Measurements from ENCODE around the gene LGR4. TPM values are rescaled to one million over a fixed set of nuclear protein-coding genes. Genes with fewer than 3 reads are reported as not detected.
"Not testable (repeated sequence)": the region's sequence is repeated elsewhere in the genome, so short reads cannot be mapped to it uniquely, and the experiment has no call there.

LGR4 gene
- total RNA-seq, 1 experiment from 2014 or later, result 37.1 TPM

GRCh38 chr11:27321340-27321739 is 151.2 kb downstream of the LGR4 start:
- H3K4me3 Mint-ChIP-seq (ENCODE audit: unreplicated experiment); H3K27me3 ChIP-seq (replicated peaks; ENCODE audit: control insufficient read depth, insufficient read depth, low read length); H3K4me3 ChIP-seq (ENCODE audit: low read depth, low read length); H3K9me3 Mint-ChIP-seq (ENCODE audit: unreplicated experiment); H3K36me3 ChIP-seq (ENCODE audit: control insufficient read depth, insufficient read depth, low read length); intact Hi-C loops (cut with micrococcal nuclease; ENCODE audit: unreplicated experiment); H3K4me1 ChIP-seq; H3K27me3 Mint-ChIP-seq (ENCODE audit: insufficient read depth, unreplicated experiment); CTCF ChIA-PET; DNase-seq; H3K4me1 Mint-ChIP-seq (ENCODE audit: low read depth, unreplicated experiment); BruUV-seq (replicated peaks); H3K36me3 Mint-ChIP-seq (ENCODE audit: insufficient read depth, unreplicated experiment); H3K9me3 ChIP-seq; POLR2A ChIA-PET; H3K27ac Mint-ChIP-seq (ENCODE audit: unreplicated experiment): not testable (repeated sequence)

- Mint-ChIP-seq H3K4me1 (ENCODE audit: low read depth, unreplicated experiment) (peaks cover under 1% of the 10 kb centered on the region), H3K27me3 (ENCODE audit: insufficient read depth, unreplicated experiment) (no peaks in the 10 kb centered on the region), H3K9me3 (ENCODE audit: unreplicated experiment) (no peaks in the 10 kb centered on the region), H3K36me3 (ENCODE audit: insufficient read depth, unreplicated experiment) (no peaks in the 10 kb centered on the region), H3K27ac (ENCODE audit: unreplicated experiment) (no peak overlapping the region), H3K4me3 (ENCODE audit: unreplicated experiment) (no peak overlapping the region)
- DNase-seq, result no peak
- CTCF ChIA-PET, result no interaction called here
- no peak for TF ChIP-seq CTCF (IDR thresholded peaks at IDR 0.05; ENCODE audit: insufficient read depth in 1 of 2, low read depth in 1 of 2, low read length in 1 of 2, severe bottlenecking in 1 of 2, unreplicated experiment in 1 of 2)
- no TSS peak for BruUV-seq (replicated peaks)
- POLR2A ChIA-PET, result no interaction called here
- no peaks in the 10 kb centered on the region for H3K36me3 ChIP-seq (ENCODE audit: control insufficient read depth, insufficient read depth, low read length)
- no peaks in the 10 kb centered on the region for H3K9me3 ChIP-seq
- H3K27me3 ChIP-seq (replicated peaks; ENCODE audit: control insufficient read depth, insufficient read depth, low read length), result no peaks in the 10 kb centered on the region
- H3K4me3 ChIP-seq (ENCODE audit: low read depth, low read length), result no peak overlapping the region
- intact Hi-C loops (cut with micrococcal nuclease; ENCODE audit: unreplicated experiment), result no loop called here
- no peaks in the 10 kb centered on the region for H3K4me1 ChIP-seq
Measured at GRCh38 chr11:27319072-27319471, 153.5 kb downstream of the LGR4 start.

GRCh38 chr11:27317751-27318150 is 154.8 kb downstream of the LGR4 start:
- H3K4me1 Mint-ChIP-seq (ENCODE audit: low read depth, unreplicated experiment), result peaks cover 6% of the 10 kb centered on the region
- H3K4me3 ChIP-seq (ENCODE audit: low read depth, low read length), result no peak overlapping the region
- no TSS peak for BruUV-seq (replicated peaks)
- H3K36me3 ChIP-seq (ENCODE audit: control insufficient read depth, insufficient read depth, low read length), result no peaks in the 10 kb centered on the region
- CTCF ChIA-PET, result no interaction called here
- no peaks in the 10 kb centered on the region for H3K27me3 Mint-ChIP-seq (ENCODE audit: insufficient read depth, unreplicated experiment)
- no peak for TF ChIP-seq CTCF (IDR thresholded peaks at IDR 0.05; ENCODE audit: insufficient read depth in 1 of 2, low read depth in 1 of 2, low read length in 1 of 2, severe bottlenecking in 1 of 2, unreplicated experiment in 1 of 2)
- no peaks in the 10 kb centered on the region for H3K36me3 Mint-ChIP-seq (ENCODE audit: insufficient read depth, unreplicated experiment)
- H3K27me3 ChIP-seq (replicated peaks; ENCODE audit: control insufficient read depth, insufficient read depth, low read length), result no peaks in the 10 kb centered on the region
- H3K27ac Mint-ChIP-seq (ENCODE audit: unreplicated experiment), result no peak overlapping the region
- intact Hi-C loops (cut with micrococcal nuclease; ENCODE audit: unreplicated experiment), result no loop called here
- POLR2A ChIA-PET, result no interaction called here
- H3K4me1 ChIP-seq, result peaks cover under 1% of the 10 kb centered on the region; the same call in 1 of the 2 replicates
- no peaks in the 10 kb centered on the region for H3K9me3 ChIP-seq
- no peak overlapping the region for H3K4me3 Mint-ChIP-seq (ENCODE audit: unreplicated experiment)
- no peaks in the 10 kb centered on the region for H3K9me3 Mint-ChIP-seq (ENCODE audit: unreplicated experiment)
- DNase-seq, result no peak

Small RNA genes lying within 50 kb of the gene (microRNA-seq; reads per million reads assigned to microRNA genes)
- gene MIR8087, result not detected

Other genes with a start within 250 kb of the LGR4 start
- 25.0 and 25.7 TPM in 2 replicates for gene CCDC34, start 109.6 kb downstream of the LGR4 start, total RNA-seq (2022)
- 35.9 and 39.8 TPM in 2 replicates for gene LIN7C, start 34.0 kb upstream of the LGR4 start, total RNA-seq (2022)
- 7.2 and 8.5 TPM in 2 replicates for gene BDNF, start 227.7 kb upstream of the LGR4 start, total RNA-seq (2022)